Measurements from ENCODE around the gene CFB.

The CFB gene

GRCh38 chr6:31948753-31949413, 3.0 kb downstream of the CFB start:
- no peak for DNase-seq (ENCODE audit: low read depth in 2 of 2)

- no peak for DNase-seq (ENCODE audit: low read depth in 2 of 2)
Measured at GRCh38 chr6:31949926-31950548, 4.1 kb downstream of the CFB start.

GRCh38 chr6:31952140-31952805, 6.4 kb downstream of the CFB start:
- DNase-seq (ENCODE audit: low read depth in 2 of 2), result no peak

- no peak for DNase-seq (ENCODE audit: low read depth in 2 of 2)
Measured at GRCh38 chr6:31952890-31953289, 7.0 kb downstream of the CFB start.

GRCh38 chr6:31954511-31954910, 8.6 kb downstream of the CFB start:
- no peak for DNase-seq (ENCODE audit: low read depth in 2 of 2)

GRCh38 chr6:31956796-31957195, 10.9 kb downstream of the CFB start:
- no peak for DNase-seq (ENCODE audit: low read depth in 2 of 2)

GRCh38 chr6:31958412-31958740, 12.5 kb downstream of the CFB start:
- DNase-seq (ENCODE audit: low read depth in 2 of 2), result no peak

- DNase-seq (ENCODE audit: low read depth in 2 of 2), result peak; percentile 95 to 99
Measured at GRCh38 chr6:31958741-31959739, 13.1 kb downstream of the CFB start, which contains the start of the genes NELFE and SKIC2. Gene NELFE (minus strand): TSS chr6:31958971. CDS start chr6:31958446, 525 bp downstream. Gene SKIC2 (plus strand): TSS chr6:31959175. CDS start chr6:31959193, 18 bp downstream.

- DNase-seq (ENCODE audit: low read depth in 2 of 2), result no peak
Measured at GRCh38 chr6:31961616-31962015, 15.7 kb downstream of the CFB start.

- no peak for DNase-seq (ENCODE audit: low read depth in 2 of 2)
Measured at GRCh38 chr6:31963921-31964320, 18.0 kb downstream of the CFB start.

GRCh38 chr6:31965700-31966099, 19.8 kb downstream of the CFB start:
- DNase-seq (ENCODE audit: low read depth in 2 of 2), result no peak

- DNase-seq (ENCODE audit: low read depth in 2 of 2), result no peak
Measured at GRCh38 chr6:31966506-31966905, 20.6 kb downstream of the CFB start.

- no peak for DNase-seq (ENCODE audit: low read depth in 2 of 2)
Measured at GRCh38 chr6:31966997-31967925, 21.4 kb downstream of the CFB start.

- no peak for DNase-seq (ENCODE audit: low read depth in 2 of 2)
Measured at GRCh38 chr6:31967926-31968320, 22.0 kb downstream of the CFB start.

- DNase-seq (ENCODE audit: low read depth in 2 of 2), result no peak
Measured at GRCh38 chr6:31968326-31968725, 22.4 kb downstream of the CFB start.

- DNase-seq (ENCODE audit: low read depth in 2 of 2), result no peak
Measured at GRCh38 chr6:31968791-31969711, 23.2 kb downstream of the CFB start.

GRCh38 chr6:31969712-31970603, 24.1 kb downstream of the CFB start:
- DNase-seq (ENCODE audit: low read depth in 2 of 2), result no peak

- no peak for DNase-seq (ENCODE audit: low read depth in 2 of 2)
Measured at GRCh38 chr6:31970604-31971271, 24.8 kb downstream of the CFB start.
